Lower leg skin (tissue), 3 donors: Measurements from ENCODE around the gene SUSD2.

ENCODE experiments used
- CTCF ChIP-seq, 3 donors: fragments of 450-650 bp; IDR thresholded peaks; one replicate each; pipeline ENCODE4 v1.5.1; 2016; ENCODE audit warnings: antibody characterized with exemption in 3 of 3, mild to moderate bottlenecking in 3 of 3, moderate library complexity in 2 of 3
- POLR2A ChIP-seq, 2 donors: fragments of 450-650 bp; IDR thresholded peaks; one replicate each; pipeline ENCODE4 v1.6.1; 2016 to 2017; ENCODE audit warnings: antibody characterized with exemption in 2 of 2, mild to moderate bottlenecking in 1 of 2, moderate library complexity in 1 of 2

GRCh38 chr22:24138649-24139420 is 42.5 kb upstream of the SUSD2 start:
- TF ChIP-seq CTCF (IDR thresholded peaks at IDR 0.05), result no peak
- no peak for TF ChIP-seq POLR2A (IDR thresholded peaks at IDR 0.05)
